Neural crest cell (in vitro differentiated cells): Measurements from ENCODE around the gene FRG2C. TPM values are rescaled to one million over a fixed set of nuclear protein-coding genes. Genes with fewer than 3 reads are reported as not detected.

ENCODE experiments used
- DNase-seq: peaks from one replicate; pipeline ENCODE4 v3.0.0; 2021; ENCODE audit warnings: low read depth, mixed read lengths, low spot score
- H3K27ac Mint-ChIP-seq: one replicate; pipeline ENCODE4 v1.8.0; 2021; ENCODE audit warnings: mild to moderate bottlenecking, mixed read lengths; ENCODE audit not compliant: unreplicated experiment
- H3K27me3 Mint-ChIP-seq: 2 replicates; pipeline ENCODE4 v1.8.0; 2021; ENCODE audit warnings: low read depth, mild to moderate bottlenecking, mixed read lengths
- H3K36me3 Mint-ChIP-seq: 2 replicates; pipeline ENCODE4 v1.8.0; 2021; ENCODE audit warnings: low read depth, mild to moderate bottlenecking, mixed read lengths
- H3K4me1 Mint-ChIP-seq: 2 replicates; pipeline ENCODE4 v1.8.0; 2021; ENCODE audit warnings: mixed read lengths
- H3K4me3 Mint-ChIP-seq: one replicate; pipeline ENCODE4 v1.8.0; 2021; ENCODE audit warnings: mild to moderate bottlenecking, mixed read lengths
- H3K9me3 Mint-ChIP-seq: 2 replicates; pipeline ENCODE4 v1.8.0; 2021; ENCODE audit warnings: mixed read lengths
- microRNA-seq: library from miRNA; unstranded; fragments of <30 nt; microRNA quantifications from one replicate; pipeline ENCODE4, GENCODE V29; 2020
- total RNA-seq: library from RNA; stranded (reverse); gene quantifications from 2 replicates; pipeline ENCODE4 v1.2.1, GENCODE V29; 2021
- TF ChIP-seq, protein P1 (sequence below): fragments of 200-600 bp; sonication (generic); conservative IDR thresholded peaks from 2 replicates; pipeline ENCODE4 v1.5.0; 2021; ENCODE audit warnings: antibody characterized with exemption, mild to moderate bottlenecking

Gene FRG2C
- total RNA-seq, 1 donor from 2014 or later, result not detected

- DNase-seq, result no peak
- no peak overlapping the region for H3K27ac Mint-ChIP-seq
- TF ChIP-seq, protein P1, sequence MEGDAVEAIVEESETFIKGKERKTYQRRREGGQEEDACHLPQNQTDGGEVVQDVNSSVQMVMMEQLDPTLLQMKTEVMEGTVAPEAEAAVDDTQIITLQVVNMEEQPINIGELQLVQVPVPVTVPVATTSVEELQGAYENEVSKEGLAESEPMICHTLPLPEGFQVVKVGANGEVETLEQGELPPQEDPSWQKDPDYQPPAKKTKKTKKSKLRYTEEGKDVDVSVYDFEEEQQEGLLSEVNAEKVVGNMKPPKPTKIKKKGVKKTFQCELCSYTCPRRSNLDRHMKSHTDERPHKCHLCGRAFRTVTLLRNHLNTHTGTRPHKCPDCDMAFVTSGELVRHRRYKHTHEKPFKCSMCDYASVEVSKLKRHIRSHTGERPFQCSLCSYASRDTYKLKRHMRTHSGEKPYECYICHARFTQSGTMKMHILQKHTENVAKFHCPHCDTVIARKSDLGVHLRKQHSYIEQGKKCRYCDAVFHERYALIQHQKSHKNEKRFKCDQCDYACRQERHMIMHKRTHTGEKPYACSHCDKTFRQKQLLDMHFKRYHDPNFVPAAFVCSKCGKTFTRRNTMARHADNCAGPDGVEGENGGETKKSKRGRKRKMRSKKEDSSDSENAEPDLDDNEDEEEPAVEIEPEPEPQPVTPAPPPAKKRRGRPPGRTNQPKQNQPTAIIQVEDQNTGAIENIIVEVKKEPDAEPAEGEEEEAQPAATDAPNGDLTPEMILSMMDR, result no peak
- peaks cover 5% of the 10 kb centered on the region for H3K36me3 Mint-ChIP-seq
- H3K9me3 Mint-ChIP-seq, result peaks cover 11% of the 10 kb centered on the region
- H3K4me1 Mint-ChIP-seq, result no peaks in the 10 kb centered on the region
- no peak overlapping the region for H3K4me3 Mint-ChIP-seq
- no peaks in the 10 kb centered on the region for H3K27me3 Mint-ChIP-seq
These were observed 23.2 kb downstream of the FRG2C start for GRCh38 chr3:75687323-75687722.

- no peak for DNase-seq
- no peaks in the 10 kb centered on the region for H3K27me3 Mint-ChIP-seq
- no peaks in the 10 kb centered on the region for H3K4me1 Mint-ChIP-seq
- H3K27ac Mint-ChIP-seq, result no peak overlapping the region
- peaks cover 15% of the 10 kb centered on the region for H3K36me3 Mint-ChIP-seq
- TF ChIP-seq, protein P1, result no peak
- H3K9me3 Mint-ChIP-seq, result peaks cover 19% of the 10 kb centered on the region
- no peak overlapping the region for H3K4me3 Mint-ChIP-seq
These were observed 27.9 kb downstream of the FRG2C start for GRCh38 chr3:75692061-75692460.

Small RNAs within 50 kb of the gene (microRNA-seq; reads per million reads assigned to microRNA genes)
- gene MIR1324, result not detected

Other genes starting within 250 kb of the FRG2C start
- gene ZNF717, start 121.2 kb downstream of the FRG2C start, total RNA-seq, result 10.6 and 11.2 TPM in 2 replicates